Coronary artery (tissue), 2 donors: ENCODE data around the gene SOX6.

ENCODE experiments used
- DNase-seq: peaks from one replicate; pipeline ENCODE4 v3.0.0-alpha.2; 2017; ENCODE audit warnings: low spot score
- H3K27ac ChIP-seq, 2 donors: fragments of 200-600 bp; sonication (generic); one replicate each; pipeline ENCODE4 v1.5.1; 2016 to 2019
- H3K4me3 ChIP-seq: fragments of 200-600 bp; sonication (generic); 2 replicates; pipeline ENCODE4 v1.5.1; 2016; ENCODE audit warnings: mild to moderate bottlenecking, moderate library complexity
- CTCF ChIP-seq: fragments of 200-600 bp; sonication (generic); IDR thresholded peaks from one replicate; pipeline ENCODE4 v1.5.1; 2019; ENCODE audit warnings: antibody characterized with exemption

Gene SOX6

GRCh38 chr11:16186680-16187079 is 169.7 kb downstream of the SOX6 start:
- DNase-seq, result no peak
- Histone ChIP-seq H3K4me3 (no peak overlapping the region), H3K27ac (no peak overlapping the region)
- TF ChIP-seq CTCF, result no peak

- DNase-seq, result no peak
- TF ChIP-seq CTCF, result no peak
- Histone ChIP-seq H3K27ac (no peak overlapping the region), H3K4me3 (no peak overlapping the region)
These were observed 171.3 kb downstream of the SOX6 start for GRCh38 chr11:16185042-16185441.

- no peak for DNase-seq
- Histone ChIP-seq H3K4me3 (no peak overlapping the region), H3K27ac (no peak overlapping the region)
- no peak for TF ChIP-seq CTCF
These were observed 171.8 kb downstream of the SOX6 start for GRCh38 chr11:16184588-16184987.

- Histone ChIP-seq H3K4me3 (no peak overlapping the region), H3K27ac (no peak overlapping the region)
- no peak for DNase-seq
- no peak for TF ChIP-seq CTCF
These were observed 173.8 kb downstream of the SOX6 start for GRCh38 chr11:16182553-16182952.

GRCh38 chr11:16180868-16181267 is 175.5 kb downstream of the SOX6 start:
- no peak for DNase-seq
- TF ChIP-seq CTCF, result no peak
- no peak overlapping the region for H3K4me3 ChIP-seq

GRCh38 chr11:16179676-16180075 is 176.7 kb downstream of the SOX6 start:
- no peak overlapping the region for H3K4me3 ChIP-seq
- no peak for DNase-seq
- TF ChIP-seq CTCF, result no peak
- H3K27ac ChIP-seq, result no peak overlapping the region

More at GRCh38 chr11:16180868-16181267, 175.5 kb downstream of the SOX6 start:
- H3K27ac ChIP-seq, result no peak overlapping the region

- TF ChIP-seq CTCF, result no peak
- H3K4me3 ChIP-seq, result no peak overlapping the region
- no peak for DNase-seq
- no peak overlapping the region for H3K27ac ChIP-seq
These were observed 178.1 kb downstream of the SOX6 start for GRCh38 chr11:16178273-16178672.
